Measurements from ENCODE around the gene SUPT20HL2. TPM values are rescaled to one million over a fixed set of nuclear protein-coding genes. Genes with fewer than 3 reads are reported as not detected.

Gene SUPT20HL2
- total and polyA plus RNA-seq, 7 donors = not detected

DNA sequence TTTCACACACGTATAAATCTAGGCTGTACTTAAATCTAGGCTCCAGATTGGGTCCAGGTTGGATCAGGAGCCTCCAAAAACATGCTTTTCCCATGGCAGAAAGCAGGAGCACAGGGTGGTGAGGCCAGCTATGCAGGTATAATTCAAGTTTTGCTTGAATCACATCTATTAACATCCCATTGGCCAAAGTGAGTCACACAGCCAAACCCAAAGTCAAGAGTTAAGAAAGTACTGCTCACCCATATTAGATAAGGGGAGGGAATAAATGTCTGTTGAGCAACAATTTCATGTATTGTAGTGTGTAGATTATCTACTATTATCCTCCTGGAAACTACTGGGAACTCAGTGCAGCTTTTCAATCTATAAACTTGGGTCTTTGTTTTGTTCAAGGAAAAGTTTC, 12.8 kb downstream of the SUPT20HL2 start:
- Histone ChIP-seq H3K4me1 (no peaks in the 10 kb centered on the region), H3K36me3 (ENCODE audit: insufficient read depth in 1 of 2, low read depth in 1 of 2) (no peaks in the 10 kb centered on the region), H3K27ac (no peak overlapping the region), H3K4me3 (no peak overlapping the region), H3K9me3 (no peaks in the 10 kb centered on the region), H3K27me3 (ENCODE audit: insufficient read depth in 3 of 3, low read length in 2 of 3) (peaks cover 0 to 9% (median 0%) of the 10 kb centered on the region in 3 donors)
- DNase-seq = no peak
- TF ChIP-seq, protein P1, sequence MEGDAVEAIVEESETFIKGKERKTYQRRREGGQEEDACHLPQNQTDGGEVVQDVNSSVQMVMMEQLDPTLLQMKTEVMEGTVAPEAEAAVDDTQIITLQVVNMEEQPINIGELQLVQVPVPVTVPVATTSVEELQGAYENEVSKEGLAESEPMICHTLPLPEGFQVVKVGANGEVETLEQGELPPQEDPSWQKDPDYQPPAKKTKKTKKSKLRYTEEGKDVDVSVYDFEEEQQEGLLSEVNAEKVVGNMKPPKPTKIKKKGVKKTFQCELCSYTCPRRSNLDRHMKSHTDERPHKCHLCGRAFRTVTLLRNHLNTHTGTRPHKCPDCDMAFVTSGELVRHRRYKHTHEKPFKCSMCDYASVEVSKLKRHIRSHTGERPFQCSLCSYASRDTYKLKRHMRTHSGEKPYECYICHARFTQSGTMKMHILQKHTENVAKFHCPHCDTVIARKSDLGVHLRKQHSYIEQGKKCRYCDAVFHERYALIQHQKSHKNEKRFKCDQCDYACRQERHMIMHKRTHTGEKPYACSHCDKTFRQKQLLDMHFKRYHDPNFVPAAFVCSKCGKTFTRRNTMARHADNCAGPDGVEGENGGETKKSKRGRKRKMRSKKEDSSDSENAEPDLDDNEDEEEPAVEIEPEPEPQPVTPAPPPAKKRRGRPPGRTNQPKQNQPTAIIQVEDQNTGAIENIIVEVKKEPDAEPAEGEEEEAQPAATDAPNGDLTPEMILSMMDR (IDR thresholded peaks at IDR 0.05) = no peak
- ATAC-seq = no peak
- intact Hi-C loops (cut with DNase I) = no loop called here
- 51 to 87% (median 85%) methylated on average over 1 of the region's 1 CpG for WGBS, 3 donors

DNA sequence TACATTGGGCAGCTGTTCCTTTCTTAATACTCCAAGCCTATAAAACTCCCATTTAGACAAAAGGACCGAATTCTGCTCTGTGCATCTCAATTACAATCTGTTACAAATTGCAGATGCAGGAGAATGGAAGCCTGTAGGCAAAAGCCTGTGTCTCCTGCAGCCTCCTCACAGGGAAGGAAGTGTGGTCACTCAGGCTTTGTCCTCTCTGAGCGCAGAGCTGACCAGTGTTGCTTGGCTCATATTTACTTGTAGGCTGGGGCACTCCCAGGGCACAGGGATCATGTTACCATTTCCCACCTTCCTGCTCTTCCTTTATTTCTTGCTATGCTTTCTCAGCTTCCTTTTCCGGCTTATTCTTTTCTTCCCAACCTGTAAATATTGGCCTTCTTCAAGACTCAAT, 15.7 kb downstream of the SUPT20HL2 start:
- TF ChIP-seq, protein P1 (IDR thresholded peaks at IDR 0.05) = no peak
- peaks cover 0 to 12% (median 0%) of the 10 kb centered on the region in 3 donors for H3K27me3 ChIP-seq (ENCODE audit: insufficient read depth in 3 of 3, low read length in 2 of 3)
- WGBS, 3 donors = 31 to 41% (median 34%) methylated on average over 3 of the region's 3 CpGs
- H3K4me3 ChIP-seq = no peak overlapping the region
- no peak overlapping the region for H3K27ac ChIP-seq
- DNase-seq = no peak
- H3K4me1 ChIP-seq = no peaks in the 10 kb centered on the region
- H3K9me3 ChIP-seq = no peaks in the 10 kb centered on the region
- ATAC-seq = no peak
- H3K36me3 ChIP-seq (ENCODE audit: insufficient read depth in 1 of 2, low read depth in 1 of 2) = no peaks in the 10 kb centered on the region
- intact Hi-C loops (cut with DNase I) = no loop called here

DNA sequence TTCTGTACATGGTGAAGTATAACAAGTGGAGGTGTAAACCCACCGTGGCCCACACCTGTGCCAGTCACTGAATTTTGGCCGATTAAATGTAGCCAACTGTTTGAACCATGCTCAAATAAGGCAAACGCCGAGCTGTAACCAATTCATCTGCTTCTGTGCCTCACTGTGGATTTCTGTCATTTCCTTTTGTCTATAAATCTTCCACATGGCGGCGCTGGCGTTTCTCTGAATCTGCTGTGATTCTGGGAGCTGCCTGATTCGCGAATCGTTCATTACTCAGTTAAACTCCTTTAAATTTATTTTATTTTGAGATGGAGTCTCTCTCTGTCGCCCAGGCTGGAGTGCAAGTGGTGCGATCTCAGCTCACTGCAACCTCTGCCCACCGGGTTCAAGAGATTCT, 19.2 kb downstream of the SUPT20HL2 start:
- DNase-seq (no peak), ATAC-seq (no peak)
- no peaks in the 10 kb centered on the region for H3K36me3 ChIP-seq (ENCODE audit: insufficient read depth in 1 of 2, low read depth in 1 of 2)
- no peaks in the 10 kb centered on the region for H3K4me1 ChIP-seq
- H3K27ac ChIP-seq = no peak overlapping the region
- 33 to 45% (median 42%) methylated on average over 13 of the region's 13 CpGs for WGBS, 3 donors
- TF ChIP-seq, protein P1 (IDR thresholded peaks at IDR 0.05) = no peak
- intact Hi-C loops (cut with DNase I) = no loop called here
- H3K4me3 ChIP-seq = no peak overlapping the region
- peaks cover 0 to 13% (median 0%) of the 10 kb centered on the region in 3 donors for H3K27me3 ChIP-seq (ENCODE audit: insufficient read depth in 3 of 3, low read length in 2 of 3)
- no peaks in the 10 kb centered on the region for H3K9me3 ChIP-seq

DNA sequence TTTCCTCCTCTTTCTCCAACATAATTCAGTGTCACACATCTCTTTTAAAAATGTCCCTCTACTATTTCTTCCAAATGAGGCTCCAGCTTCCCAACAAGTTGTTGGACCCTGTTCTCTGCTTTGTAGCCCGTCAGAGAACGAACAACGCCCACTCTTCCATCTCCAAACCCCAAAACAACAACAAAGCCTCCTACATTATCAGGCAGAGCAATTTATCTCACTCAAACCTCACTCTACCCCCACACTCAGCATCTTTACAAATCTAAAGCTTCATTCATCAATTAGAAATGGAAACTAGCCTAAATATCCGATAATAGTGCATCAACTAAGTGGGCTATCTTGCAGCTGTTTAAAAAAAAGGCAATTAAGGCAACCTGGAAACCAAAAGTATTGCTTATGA, 20.5 kb downstream of the SUPT20HL2 start:
- Histone ChIP-seq H3K4me1 (no peaks in the 10 kb centered on the region), H3K9me3 (no peaks in the 10 kb centered on the region), H3K4me3 (no peak overlapping the region), H3K27ac (no peak overlapping the region), H3K27me3 (ENCODE audit: insufficient read depth in 3 of 3, low read length in 2 of 3) (peaks cover 0 to 19% (median 0%) of the 10 kb centered on the region in 3 donors), H3K36me3 (ENCODE audit: insufficient read depth in 1 of 2, low read depth in 1 of 2) (no peaks in the 10 kb centered on the region)
- TF ChIP-seq, protein P1 (IDR thresholded peaks at IDR 0.05) = no peak
- DNase-seq (no peak), ATAC-seq (no peak)
- WGBS, 3 donors = 78 to 96% (median 83%) methylated on average over 4 of the region's 4 CpGs
- intact Hi-C loops (cut with DNase I) = no loop called here

DNA sequence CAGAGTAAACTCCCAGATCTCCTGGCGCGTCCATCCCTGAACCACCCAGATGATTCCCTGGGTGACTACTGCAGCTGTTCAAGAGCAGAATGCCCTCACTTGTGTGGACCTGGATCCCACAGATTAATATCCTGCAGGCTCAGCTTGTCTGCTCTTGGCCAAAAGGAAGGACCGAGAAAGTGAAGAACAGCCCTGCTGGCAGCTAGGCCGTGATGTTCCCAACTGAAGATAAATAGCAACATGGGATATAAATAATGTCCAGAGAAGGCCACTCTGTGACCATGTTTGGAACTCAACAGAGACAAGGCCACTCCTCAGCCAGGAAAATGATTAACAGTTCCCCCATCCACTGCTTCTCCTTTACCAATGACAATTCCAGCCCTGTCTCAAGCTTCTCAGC, 21.5 kb downstream of the SUPT20HL2 start:
- Histone ChIP-seq H3K27me3 (ENCODE audit: insufficient read depth in 3 of 3, low read length in 2 of 3) (peaks cover 0 to 25% (median 0%) of the 10 kb centered on the region in 3 donors), H3K4me3 (no peak overlapping the region), H3K36me3 (ENCODE audit: insufficient read depth in 1 of 2, low read depth in 1 of 2) (no peaks in the 10 kb centered on the region), H3K4me1 (no peaks in the 10 kb centered on the region), H3K9me3 (no peaks in the 10 kb centered on the region), H3K27ac (no peak overlapping the region)
- intact Hi-C loops (cut with DNase I) = no loop called here
- no peak for ATAC-seq
- DNase-seq = no peak
- 51 to 62% (median 55%) methylated on average over 4 of the region's 4 CpGs for WGBS, 3 donors
- TF ChIP-seq, protein P1 (IDR thresholded peaks at IDR 0.05) = no peak
